HG02852 (cell line): ENCODE data around the gene CTDSPL.
"Not testable (repeated sequence)": the region's sequence is repeated elsewhere in the genome, so short reads cannot be mapped to it uniquely, and the experiment has no call there.

Experiments
- ATAC-seq: cut with Tn5 transposase; IDR thresholded peaks from one replicate; pipeline ENCODE4 v1.9.1; 2021; ENCODE audit warnings: mild to moderate bottlenecking, moderate library complexity; ENCODE audit not compliant: unreplicated experiment

The CTDSPL gene

GRCh38 chr3:37963016-37963415, 101.3 kb downstream of the CTDSPL start:
- ATAC-seq = no peak

- ATAC-seq = no peak
Observed at GRCh38 chr3:37963635-37964034, 102.0 kb downstream of the CTDSPL start.

GRCh38 chr3:37964146-37964545, 102.5 kb downstream of the CTDSPL start:
- no peak for ATAC-seq

- no peak for ATAC-seq
Observed at GRCh38 chr3:37964716-37965115, 103.0 kb downstream of the CTDSPL start.

- peak; percentile 60 for ATAC-seq
Observed at GRCh38 chr3:37967260-37967881, 105.7 kb downstream of the CTDSPL start.

GRCh38 chr3:37968199-37968598, 106.5 kb downstream of the CTDSPL start:
- ATAC-seq = no peak

GRCh38 chr3:37968813-37969595, 107.3 kb downstream of the CTDSPL start:
- ATAC-seq = no peak

- no peak for ATAC-seq
Observed at GRCh38 chr3:37969596-37970100, 108.0 kb downstream of the CTDSPL start.

- no peak for ATAC-seq
Observed at GRCh38 chr3:37970802-37971201, 109.1 kb downstream of the CTDSPL start.

- ATAC-seq = no peak
Observed at GRCh38 chr3:37971467-37971866, 109.8 kb downstream of the CTDSPL start.

- ATAC-seq = not testable (repeated sequence)
Observed at GRCh38 chr3:37972056-37972455, 110.4 kb downstream of the CTDSPL start.

- ATAC-seq = no peak
Observed at GRCh38 chr3:37973246-37974054, 111.8 kb downstream of the CTDSPL start.

- peak; percentile 84 for ATAC-seq
Observed at GRCh38 chr3:37974121-37975083, 112.7 kb downstream of the CTDSPL start.

GRCh38 chr3:37979541-37980461, 118.1 kb downstream of the CTDSPL start:
- ATAC-seq = no peak

GRCh38 chr3:37980462-37981347, 119.0 kb downstream of the CTDSPL start:
- no peak for ATAC-seq

GRCh38 chr3:37981348-37981664, 119.6 kb downstream of the CTDSPL start:
- no peak for ATAC-seq

- no peak for ATAC-seq
Observed at GRCh38 chr3:37982331-37982730, 120.7 kb downstream of the CTDSPL start.

GRCh38 chr3:37984051-37984450, 122.4 kb downstream of the CTDSPL start:
- no peak for ATAC-seq
